IMR-90 (cell line): Measurements from ENCODE around the gene ATF7IP2.

Source experiments
- CEBPB ChIP-seq: IDR thresholded peaks from 2 replicates; pipeline ENCODE4 v1.6.1; 2012; ENCODE audit warnings: low read depth, low read length, improper control_type of control experiment
- POLR2A ChIP-seq: IDR thresholded peaks from 2 replicates; pipeline ENCODE4 v1.6.1; 2012; ENCODE audit warnings: mild to moderate bottlenecking, low read depth, low read length
- RAD21 ChIP-seq: IDR thresholded peaks from 2 replicates; pipeline ENCODE4 v1.6.1; 2012; ENCODE audit warnings: low read length, improper control_type of control experiment
- RCOR1 ChIP-seq: IDR thresholded peaks from 2 replicates; pipeline ENCODE4 v1.6.1; 2012; ENCODE audit warnings: mild to moderate bottlenecking, low read length, improper control_type of control experiment; ENCODE audit not compliant: insufficient replicate concordance
- TF ChIP-seq, protein P1 (sequence below): conservative IDR thresholded peaks from 2 replicates; pipeline ENCODE4 v1.5.1; 2012; ENCODE audit warnings: mild to moderate bottlenecking, low read depth, low read length, improper control_type of control experiment

DNA sequence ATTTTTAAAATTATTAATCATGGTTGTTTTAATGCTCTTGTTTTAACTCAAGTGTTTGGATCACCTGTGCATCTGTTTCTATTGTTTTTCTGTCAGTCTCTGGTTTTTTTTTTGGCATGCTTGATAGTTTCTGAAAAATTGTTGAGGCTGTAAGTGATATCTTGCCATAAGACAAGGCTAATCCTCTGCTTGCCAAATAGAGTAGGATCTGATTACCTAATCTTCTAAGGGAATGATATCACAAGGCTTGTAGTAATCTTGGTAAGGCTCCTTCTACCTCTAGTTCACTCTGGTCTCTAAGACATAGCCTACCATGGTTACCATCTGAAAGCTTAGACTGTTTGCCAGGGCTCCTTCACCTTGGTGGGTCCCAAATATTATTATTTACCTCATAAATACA lies 81.0 kb downstream of the ATF7IP2 start:
- TF ChIP-seq RAD21, result no peak
- no peak for TF ChIP-seq CEBPB
- TF ChIP-seq POLR2A, result no peak
- no peak for TF ChIP-seq RCOR1
- TF ChIP-seq, protein P1, sequence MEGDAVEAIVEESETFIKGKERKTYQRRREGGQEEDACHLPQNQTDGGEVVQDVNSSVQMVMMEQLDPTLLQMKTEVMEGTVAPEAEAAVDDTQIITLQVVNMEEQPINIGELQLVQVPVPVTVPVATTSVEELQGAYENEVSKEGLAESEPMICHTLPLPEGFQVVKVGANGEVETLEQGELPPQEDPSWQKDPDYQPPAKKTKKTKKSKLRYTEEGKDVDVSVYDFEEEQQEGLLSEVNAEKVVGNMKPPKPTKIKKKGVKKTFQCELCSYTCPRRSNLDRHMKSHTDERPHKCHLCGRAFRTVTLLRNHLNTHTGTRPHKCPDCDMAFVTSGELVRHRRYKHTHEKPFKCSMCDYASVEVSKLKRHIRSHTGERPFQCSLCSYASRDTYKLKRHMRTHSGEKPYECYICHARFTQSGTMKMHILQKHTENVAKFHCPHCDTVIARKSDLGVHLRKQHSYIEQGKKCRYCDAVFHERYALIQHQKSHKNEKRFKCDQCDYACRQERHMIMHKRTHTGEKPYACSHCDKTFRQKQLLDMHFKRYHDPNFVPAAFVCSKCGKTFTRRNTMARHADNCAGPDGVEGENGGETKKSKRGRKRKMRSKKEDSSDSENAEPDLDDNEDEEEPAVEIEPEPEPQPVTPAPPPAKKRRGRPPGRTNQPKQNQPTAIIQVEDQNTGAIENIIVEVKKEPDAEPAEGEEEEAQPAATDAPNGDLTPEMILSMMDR, result no peak
